AG04450 (cell line): ENCODE results near the gene GLRX2. TPM values are rescaled to one million over a fixed set of nuclear protein-coding genes. Genes with fewer than 3 reads are reported as not detected.

Experiments used
- CTCF ChIA-PET: fragments of 300-600, 350-600 bp; formaldehyde crosslinking; extraction: SDS; loops from one replicate; lab custom pipeline; 2022; ENCODE audit warnings: antibody characterized with exemption, inconsistent platforms; lab: Charles Lee
- POLR2A ChIA-PET: fragments of 350-600 bp; formaldehyde crosslinking; extraction: SDS; loops from one replicate; lab custom pipeline; 2021; ENCODE audit warnings: antibody characterized with exemption, inconsistent platforms; lab: Yijun Ruan, JAX
- DNase-seq: peaks from one replicate; pipeline ENCODE4 v3.0.0-alpha.2; 2011; ENCODE audit warnings: low read depth, low spot score
- H3K27ac ChIP-seq: one replicate; pipeline ENCODE4 v1.5.1; 2012; ENCODE audit warnings: low read depth, low read length, control low read depth
- H3K27me3 ChIP-seq: one replicate; pipeline ENCODE4 v1.6.0; 2012; ENCODE audit warnings: low read length; ENCODE audit not compliant: control insufficient read depth, insufficient read depth
- H3K4me3 ChIP-seq: 2 replicates; pipeline ENCODE4 v1.5.1; 2011; ENCODE audit warnings: mild to moderate bottlenecking, low read depth, low read length, control low read depth
- H3K9me3 ChIP-seq: 2 replicates; pipeline ENCODE4 v1.5.1; 2012; ENCODE audit warnings: low read length; ENCODE audit not compliant: control insufficient read depth, insufficient read depth
- polyA plus RNA-seq: library from polyadenylated mRNA; depleted of rRNA; stranded (reverse); fragments of >200 nt; gene quantifications from 2 replicates; pipeline ENCODE4 v1.2.3, GENCODE V29; 2011
- TF ChIP-seq, protein P1 (sequence below): IDR thresholded peaks from 2 replicates; pipeline ENCODE4 v1.5.1; 2011; ENCODE audit warnings: low read depth, low read length, control low read depth, inconsistent platforms

Gene GLRX2
- polyA plus RNA-seq, 1 experiment, result 33.5 TPM

DNA sequence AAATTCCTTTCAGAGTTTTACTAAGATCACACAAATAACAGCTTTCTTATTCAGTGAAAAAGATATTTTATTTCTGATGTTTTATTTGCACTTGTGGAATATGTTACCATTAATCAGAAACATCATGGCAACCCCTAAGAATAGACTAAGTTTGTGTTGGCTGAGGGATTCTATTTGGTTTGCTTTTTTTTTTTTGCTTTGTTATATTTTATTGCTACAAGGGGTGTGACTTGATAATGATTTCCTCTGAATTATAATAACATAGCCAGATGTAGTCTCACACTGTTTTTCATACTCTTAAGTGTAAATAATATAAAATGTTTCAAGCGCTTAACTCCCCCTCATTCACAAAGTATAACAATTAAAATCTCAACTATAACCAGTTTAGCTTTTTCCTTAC is 20.0 kb downstream of the GLRX2 start:
- POLR2A ChIA-PET, result no interaction called here
- no peaks in the 10 kb centered on the region for H3K9me3 ChIP-seq

DNA sequence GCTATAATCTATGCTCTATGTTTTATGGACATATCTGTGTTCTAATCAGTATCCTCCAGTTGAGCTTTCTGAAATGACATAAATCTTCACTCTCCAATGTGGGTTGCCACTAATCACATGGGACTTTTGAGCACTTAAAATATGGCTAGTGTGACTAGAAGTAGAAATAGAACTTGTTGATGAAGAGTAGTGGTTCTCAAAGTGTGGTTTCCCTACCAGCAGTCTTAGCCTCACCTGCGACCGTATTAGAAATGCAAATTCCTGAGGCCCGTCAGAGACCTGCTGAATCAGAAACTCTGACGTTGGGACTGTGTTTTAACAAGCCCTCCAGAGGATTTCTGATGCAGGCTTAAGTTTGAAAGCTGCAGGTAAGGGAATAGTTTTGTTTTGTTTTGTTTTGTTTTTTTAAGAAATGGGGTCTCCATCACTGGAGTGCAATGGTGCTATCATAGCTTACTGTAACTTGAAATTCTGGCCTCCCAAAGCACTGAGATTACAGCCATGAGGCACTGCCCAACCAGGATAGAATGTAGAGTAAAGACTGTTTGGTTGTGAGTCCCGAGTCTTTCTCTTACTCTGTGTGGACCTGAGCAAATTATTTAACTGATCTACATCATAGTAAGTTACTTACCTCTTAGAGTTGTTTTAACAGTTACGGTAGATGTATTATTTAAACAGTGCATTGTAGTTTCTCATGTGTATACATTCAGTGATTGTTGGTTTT is 21.7 kb downstream of the GLRX2 start:
- no peak overlapping the region for H3K4me3 ChIP-seq
- no peak overlapping the region for H3K27ac ChIP-seq
- TF ChIP-seq, protein P1, sequence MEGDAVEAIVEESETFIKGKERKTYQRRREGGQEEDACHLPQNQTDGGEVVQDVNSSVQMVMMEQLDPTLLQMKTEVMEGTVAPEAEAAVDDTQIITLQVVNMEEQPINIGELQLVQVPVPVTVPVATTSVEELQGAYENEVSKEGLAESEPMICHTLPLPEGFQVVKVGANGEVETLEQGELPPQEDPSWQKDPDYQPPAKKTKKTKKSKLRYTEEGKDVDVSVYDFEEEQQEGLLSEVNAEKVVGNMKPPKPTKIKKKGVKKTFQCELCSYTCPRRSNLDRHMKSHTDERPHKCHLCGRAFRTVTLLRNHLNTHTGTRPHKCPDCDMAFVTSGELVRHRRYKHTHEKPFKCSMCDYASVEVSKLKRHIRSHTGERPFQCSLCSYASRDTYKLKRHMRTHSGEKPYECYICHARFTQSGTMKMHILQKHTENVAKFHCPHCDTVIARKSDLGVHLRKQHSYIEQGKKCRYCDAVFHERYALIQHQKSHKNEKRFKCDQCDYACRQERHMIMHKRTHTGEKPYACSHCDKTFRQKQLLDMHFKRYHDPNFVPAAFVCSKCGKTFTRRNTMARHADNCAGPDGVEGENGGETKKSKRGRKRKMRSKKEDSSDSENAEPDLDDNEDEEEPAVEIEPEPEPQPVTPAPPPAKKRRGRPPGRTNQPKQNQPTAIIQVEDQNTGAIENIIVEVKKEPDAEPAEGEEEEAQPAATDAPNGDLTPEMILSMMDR, result no peak
- POLR2A ChIA-PET, result no interaction called here
- CTCF ChIA-PET, result interaction anchor here (0.6 to 0.8 kb wide), 2 partner anchors 12 to 609 kb away, joined by 3 to 4 read pairs; no protein-coding TSS in a partner anchor
- DNase-seq, result no peak
- no peaks in the 10 kb centered on the region for H3K27me3 ChIP-seq
- no peaks in the 10 kb centered on the region for H3K9me3 ChIP-seq

More for the DNA sequence above, 20.0 kb downstream of the GLRX2 start:
- H3K4me3 ChIP-seq, result no peak overlapping the region
- H3K27ac ChIP-seq, result no peak overlapping the region
- TF ChIP-seq, protein P1, result no peak
- DNase-seq, result no peak
- CTCF ChIA-PET, result interaction anchor here (0.7 to 1.2 kb wide), 3 partner anchors 10 to 611 kb away, joined by 3 read pairs; no protein-coding TSS in a partner anchor
- no peaks in the 10 kb centered on the region for H3K27me3 ChIP-seq

DNA sequence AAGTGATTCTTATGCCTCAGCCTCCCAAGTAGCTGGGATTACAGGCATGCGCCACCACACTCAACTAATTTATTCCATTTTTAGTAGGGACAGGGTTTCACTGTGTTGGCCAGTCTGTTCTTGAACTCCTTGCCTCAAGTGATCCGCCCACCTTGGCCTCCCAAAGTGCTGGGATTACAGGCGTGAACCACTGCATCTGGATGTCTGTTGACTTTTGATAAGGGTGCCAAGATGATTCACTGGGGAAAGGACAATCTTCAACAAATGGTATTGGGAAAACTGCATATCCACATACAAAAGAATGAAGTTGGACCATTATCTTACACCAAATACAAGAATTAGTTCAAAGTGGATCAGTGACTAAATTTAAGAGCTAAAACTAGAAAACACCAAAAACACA is 26.0 kb downstream of the GLRX2 start:
- POLR2A ChIA-PET, result interaction anchor here (0.7 kb wide), 1 partner anchor 31 kb away, joined by 4 read pairs; no protein-coding TSS in a partner anchor
- Histone ChIP-seq H3K4me3 (no peak overlapping the region), H3K27ac (no peak overlapping the region), H3K27me3 (no peaks in the 10 kb centered on the region), H3K9me3 (no peaks in the 10 kb centered on the region)
- DNase-seq, result no peak
- TF ChIP-seq, protein P1, result no peak
- CTCF ChIA-PET, result no interaction called here

DNA sequence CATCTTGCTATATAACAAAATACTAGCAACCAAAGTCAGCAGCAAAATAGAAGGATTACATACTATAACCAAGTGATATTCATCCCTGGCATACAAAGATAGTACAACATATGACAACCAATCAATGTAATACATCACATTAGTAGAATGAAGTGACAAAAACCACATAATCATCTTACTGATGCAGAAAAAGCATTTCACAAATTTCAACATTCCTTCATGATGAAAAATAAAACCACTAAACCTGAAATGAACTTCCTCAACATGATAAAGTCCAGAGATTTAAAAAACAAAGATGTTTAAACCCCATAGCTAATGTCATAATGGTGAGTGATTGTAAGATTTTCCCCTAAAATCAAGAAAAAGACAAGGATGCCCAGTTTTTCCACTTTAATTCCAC is 27.2 kb downstream of the GLRX2 start:
- H3K9me3 ChIP-seq, result no peaks in the 10 kb centered on the region
- POLR2A ChIA-PET, result no interaction called here
- no peak overlapping the region for H3K4me3 ChIP-seq
- DNase-seq, result no peak
- CTCF ChIA-PET, result no interaction called here
- TF ChIP-seq, protein P1, result no peak
- H3K27me3 ChIP-seq, result no peaks in the 10 kb centered on the region
- H3K27ac ChIP-seq, result no peak overlapping the region

DNA sequence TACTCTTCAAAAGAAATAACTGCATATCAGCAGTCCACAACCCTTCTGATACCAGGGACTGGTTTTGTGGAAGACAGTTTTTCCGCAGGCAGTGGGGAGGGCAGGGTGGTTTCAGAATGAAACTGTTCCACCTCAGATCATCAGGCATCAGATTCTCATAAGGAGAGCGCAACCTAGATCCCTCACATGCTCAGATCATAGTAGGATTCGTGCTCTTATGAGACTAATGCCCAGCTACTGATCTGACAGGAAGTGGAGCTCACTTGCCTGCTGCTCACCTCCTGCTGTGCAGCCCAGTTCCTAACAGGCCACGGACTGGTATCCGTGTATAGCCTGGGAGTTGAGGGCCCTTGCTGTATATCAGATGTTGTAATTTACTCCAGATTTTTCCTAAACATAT is 34.3 kb downstream of the GLRX2 start:
- Histone ChIP-seq H3K27ac (no peak overlapping the region), H3K9me3 (no peaks in the 10 kb centered on the region), H3K4me3 (no peak overlapping the region), H3K27me3 (no peaks in the 10 kb centered on the region)
- CTCF ChIA-PET, result interaction anchor here (0.7 to 2.0 kb wide), 4 partner anchors 50 to 1217 kb away, joined by 3 to 6 read pairs (median 4); partner anchors contain the start of gene CDC73
- POLR2A ChIA-PET, result no interaction called here
- TF ChIP-seq, protein P1, result no peak
- no peak for DNase-seq
